A549 (cell line): ENCODE measurements around the gene TMEM255A. TPM values are rescaled to one million over a fixed set of nuclear protein-coding genes. Genes with fewer than 3 reads are reported as not detected.

Source experiments
- ATAC-seq, 2 experiments: fragments of 200-7000 bp in 1 of 2; fragments of >200 bp in 1 of 2; cut with Nextera tagmentation in 1 of 2; cut with Tn5 transposase in 1 of 2; 3 replicates each; pipeline versions ENCODE4 v1.8.0 to v1.9.1; 2018 to 2020; ENCODE audit warnings: mild to moderate bottlenecking in 1 of 2, moderate library complexity in 1 of 2
- CTCF ChIA-PET: fragments of 300-600 bp; sonication (Branson Sonifier 250); formaldehyde crosslinking; extraction: SDS; loops from one replicate; lab custom pipeline; 2021; ENCODE audit warnings: antibody characterized with exemption, inconsistent platforms; lab: Yijun Ruan, JAX
- POLR2A ChIA-PET: fragments of 350-600 bp; formaldehyde crosslinking; extraction: SDS; loops from one replicate; lab custom pipeline; 2021; ENCODE audit warnings: antibody characterized with exemption, inconsistent platforms; lab: Yijun Ruan, JAX
- DNase-seq, 2 experiments: peaks; one replicate each; pipeline versions ENCODE4 v3.0.0 to v3.0.0-alpha.2; 2011 to 2016; ENCODE audit warnings: low read depth in 1 of 2, low spot score in 1 of 2
- FAIRE-seq: peaks from 2 replicates; lab custom pipeline; 2011; peaks lifted over from hg19 to GRCh38; lab: Jason Lieb, UNC
- H3K27ac ChIP-seq, 2 experiments: fragments of >200 bp; sonication (Bioruptor Twin); formaldehyde crosslinking; 3 replicates each; pipeline ENCODE4 v1.5.1; 2016 to 2017
- H3K4me1 ChIP-seq: fragments of >200 bp; sonication (Bioruptor Twin); formaldehyde crosslinking; 3 replicates; pipeline ENCODE4 v1.6.1; 2016
- H3K4me2 ChIP-seq: fragments of >200 bp; sonication (Bioruptor Twin); formaldehyde crosslinking; 3 replicates; pipeline ENCODE4 v1.6.1; 2016
- H3K4me3 ChIP-seq: fragments of >200 bp; sonication (Bioruptor Twin); formaldehyde crosslinking; 3 replicates; pipeline ENCODE4 v1.5.1; 2016
- H3K9me3 ChIP-seq: fragments of >200 bp; sonication (Bioruptor Twin); formaldehyde crosslinking; 3 replicates; pipeline ENCODE4 v1.6.1; 2016
- CBX2 ChIP-seq: fragments of 200-600 bp; sonication (generic); IDR thresholded peaks from 2 replicates; pipeline ENCODE4 v1.6.1; 2016; ENCODE audit warnings: low read depth, mild to moderate bottlenecking, borderline replicate concordance
- CBX8 ChIP-seq: fragments of 200-600 bp; sonication (generic); IDR thresholded peaks from 2 replicates; pipeline ENCODE4 v1.6.1; 2016
- CEBPB ChIP-seq, 2 experiments: fragments of >200 bp in 1 of 2; sonication (Bioruptor Twin) in 1 of 2; formaldehyde crosslinking in 1 of 2; IDR thresholded peaks; 2 replicates each; pipeline ENCODE4 v1.6.1; 2012 to 2016
- EP300 ChIP-seq, 2 experiments: fragments of >200 bp; sonication (Bioruptor Twin); formaldehyde crosslinking; IDR thresholded peaks; 2 replicates in 1 of 2; 3 replicates in 1 of 2; pipeline ENCODE4 v1.6.1; 2016 to 2017
- JUNB ChIP-seq: fragments of >200 bp; sonication (Bioruptor Twin); formaldehyde crosslinking; IDR thresholded peaks from 2 replicates; pipeline ENCODE4 v1.6.1; 2016
- MAFK ChIP-seq: fragments of 450-650 bp; IDR thresholded peaks from 2 replicates; pipeline ENCODE4 v1.6.1; 2014; ENCODE audit not compliant: partially characterized antibody
- NPAS2 ChIP-seq: fragments of 250-450 bp; sonication (Bioruptor Pico); IDR thresholded peaks from 2 replicates; pipeline ENCODE4 v1.8.0; 2022; ENCODE audit warnings: mild to moderate bottlenecking, moderate library complexity, borderline replicate concordance
- RAD21 ChIP-seq, 2 experiments: fragments of >200 bp in 1 of 2; sonication (Bioruptor Twin) in 1 of 2; formaldehyde crosslinking in 1 of 2; IDR thresholded peaks in 1 of 2; conservative IDR thresholded peaks in 1 of 2; 2 replicates in 1 of 2; 3 replicates in 1 of 2; pipeline ENCODE4 v1.6.1; 2012 to 2018; ENCODE audit warnings: inconsistent platforms in 1 of 2
- SREBF2 ChIP-seq: fragments of 450-650 bp; IDR thresholded peaks from 2 replicates; pipeline ENCODE4 v1.6.1; 2014; ENCODE audit warnings: mild to moderate bottlenecking, moderate library complexity
- ZNF302 ChIP-seq: fragments of 250-450 bp; sonication (Bioruptor Pico); IDR thresholded peaks from 2 replicates; pipeline ENCODE4 v1.9.0; 2021; ENCODE audit warnings: inconsistent platforms, mild to moderate bottlenecking, moderate library complexity
- WGBS: methylation state at CpG from one replicate; pipeline ENCODE4 v1.1.6; 2017; ENCODE audit errors: missing lambda C conversion rate; 5-methylcytosine and 5-hydroxymethylcytosine counted together
- polyA plus RNA-seq, 4 experiments: library from polyadenylated mRNA; depleted of rRNA in 3 of 4; stranded (reverse); fragments of >200 nt; fragmentation: RNase III in 1 of 4; extraction: RNeasy Plus Mini Kit Qiagen cat#74134 plus additional on column Dnase treatment in 1 of 4; gene quantifications; 2 replicates in 3 of 4; 3 replicates in 1 of 4; pipeline ENCODE4 v1.2.3, GENCODE V29; 2011 to 2017
- TF ChIP-seq, protein P1 (sequence below): fragments of 450-650 bp; IDR thresholded peaks from 2 replicates; pipeline ENCODE4 v1.6.1; 2014; ENCODE audit warnings: antibody characterized with exemption
- TF ChIP-seq, protein P2 (sequence below): fragments of 200-600 bp; sonication (generic); IDR thresholded peaks from 2 replicates; pipeline ENCODE4 v1.6.1; 2016; ENCODE audit warnings: antibody characterized with exemption, mild to moderate bottlenecking, moderate library complexity
- TF ChIP-seq, protein P3 (sequence below): fragments of 250-450 bp; sonication (Bioruptor Pico); IDR thresholded peaks from 2 replicates; pipeline ENCODE4 v1.5.0; 2021; ENCODE audit warnings: mild to moderate bottlenecking, moderate library complexity, borderline replicate concordance
- TF ChIP-seq, protein P4 (sequence below): IDR thresholded peaks from 2 replicates; pipeline ENCODE4 v1.6.1; 2012; ENCODE audit warnings: low read depth, borderline replicate concordance

TMEM255A gene
- polyA plus RNA-seq, 2 of the 4 experiments (the other 2 are of a cell fraction): 0.03 to 0.16 TPM

DNA sequence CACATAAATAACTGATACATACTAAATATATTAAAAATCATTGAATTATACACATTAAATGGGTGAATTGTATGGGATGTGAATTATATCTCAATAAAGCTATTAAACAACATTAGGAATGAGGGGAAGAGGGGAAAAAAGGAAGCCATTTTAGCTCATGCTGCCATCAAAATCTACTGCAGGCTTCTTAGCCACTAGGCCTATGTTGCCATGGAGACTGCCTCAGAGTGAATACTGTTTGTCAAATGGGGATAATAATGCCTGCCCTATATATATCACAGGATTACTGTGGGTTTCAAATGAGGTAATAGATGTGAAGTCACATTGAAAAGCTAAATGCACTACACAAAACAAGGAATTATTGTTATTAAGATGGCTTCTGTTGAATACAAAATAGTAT is 21.2 kb downstream of the TMEM255A start:
- no peak for ATAC-seq
- no peak for DNase-seq
- no peak overlapping the region for H3K4me2 ChIP-seq
- POLR2A ChIA-PET: no interaction called here
- no peak for FAIRE-seq
- H3K4me3 ChIP-seq: no peak overlapping the region
- CTCF ChIA-PET: no interaction called here
- no peak overlapping the region for H3K27ac ChIP-seq
- no peaks in the 10 kb centered on the region for H3K9me3 ChIP-seq
- H3K4me1 ChIP-seq: no peaks in the 10 kb centered on the region
- TF ChIP-seq EP300 (IDR thresholded peaks at IDR 0.05) (no peak), NPAS2 (no peak), CBX8 (no peak), ZNF302 (CRISPR knock-in tag) (no peak)

DNA sequence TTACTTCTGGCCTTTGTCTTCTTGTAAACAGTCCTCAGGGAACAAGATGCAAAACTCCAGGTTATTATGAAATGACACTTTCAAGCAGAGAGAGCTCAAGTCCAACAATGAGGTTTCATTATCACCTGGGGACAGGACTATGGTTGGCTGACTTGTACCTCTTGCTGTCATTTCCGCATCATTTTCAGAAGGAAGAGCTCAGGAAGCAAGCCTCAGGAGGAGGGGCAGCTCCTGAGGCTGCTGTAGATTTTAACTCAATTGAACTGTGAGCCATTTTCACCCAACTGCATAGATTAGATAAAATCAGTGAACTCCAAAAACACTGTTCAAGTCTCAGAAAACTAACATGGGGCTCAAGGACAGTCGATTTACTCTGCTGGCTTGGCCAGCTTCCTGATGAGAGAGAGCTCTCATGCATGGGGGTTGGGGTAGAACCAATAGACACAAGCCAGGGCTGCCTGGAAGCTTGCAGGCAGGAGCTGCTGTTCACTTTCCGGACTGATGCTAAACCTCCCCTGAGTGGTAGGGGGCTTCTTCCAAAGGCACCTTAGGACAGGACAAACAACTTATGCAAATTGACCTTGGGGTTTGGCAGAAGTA is 23.6 kb downstream of the TMEM255A start:
- Histone ChIP-seq H3K27ac (no peak overlapping the region), H3K4me2 (no peak overlapping the region), H3K9me3 (no peaks in the 10 kb centered on the region), H3K4me3 (no peak overlapping the region), H3K4me1 (no peaks in the 10 kb centered on the region)
- ATAC-seq: no peak
- 51% methylated on average over 3 of the region's 3 CpGs for WGBS
- POLR2A ChIA-PET: no interaction called here
- DNase-seq: no peak
- no peak for TF ChIP-seq CEBPB (IDR thresholded peaks at IDR 0.05)
- FAIRE-seq: no peak
- CTCF ChIA-PET: interaction anchor here (1.0 kb wide), 1 partner anchor 17 kb away, joined by 3 read pairs; no protein-coding TSS in a partner anchor

DNA sequence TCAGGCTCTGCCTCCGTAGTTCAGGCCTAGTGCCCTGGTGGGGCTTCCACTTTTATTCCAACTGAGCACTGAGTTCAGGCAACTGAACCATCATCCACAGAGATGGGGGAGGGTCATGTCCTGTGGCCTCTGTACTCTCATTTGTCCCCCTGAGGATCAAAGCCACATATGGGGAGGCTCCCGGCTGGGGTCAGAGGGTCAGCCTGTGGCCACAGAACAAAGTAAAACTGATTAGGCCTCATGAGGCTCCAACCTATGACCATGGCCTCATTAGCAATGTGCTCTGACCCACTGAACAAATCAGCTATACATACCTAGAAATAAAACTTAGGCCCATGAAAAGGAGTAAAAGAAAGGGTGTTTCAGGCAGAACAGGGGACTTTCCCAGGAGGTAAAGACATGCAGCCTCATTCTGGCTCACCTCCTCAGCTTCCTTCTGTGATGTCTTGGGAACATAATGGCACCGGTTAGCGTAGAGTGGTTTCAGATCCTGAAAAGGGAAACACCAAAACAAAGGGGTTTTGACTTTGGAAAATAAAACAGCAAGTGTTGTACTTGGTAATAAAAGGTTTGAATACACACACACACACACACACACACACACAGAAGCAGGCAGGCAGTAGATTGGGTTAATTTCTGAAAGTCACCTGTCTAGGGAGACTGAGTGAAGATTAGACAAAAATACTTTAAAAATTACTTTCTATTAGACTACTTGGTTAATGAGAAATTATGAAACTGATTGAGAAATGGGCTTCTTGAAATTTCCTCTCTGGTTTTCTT is 24.3 kb downstream of the TMEM255A start:
- POLR2A ChIA-PET: no interaction called here
- TF ChIP-seq, protein P1, sequence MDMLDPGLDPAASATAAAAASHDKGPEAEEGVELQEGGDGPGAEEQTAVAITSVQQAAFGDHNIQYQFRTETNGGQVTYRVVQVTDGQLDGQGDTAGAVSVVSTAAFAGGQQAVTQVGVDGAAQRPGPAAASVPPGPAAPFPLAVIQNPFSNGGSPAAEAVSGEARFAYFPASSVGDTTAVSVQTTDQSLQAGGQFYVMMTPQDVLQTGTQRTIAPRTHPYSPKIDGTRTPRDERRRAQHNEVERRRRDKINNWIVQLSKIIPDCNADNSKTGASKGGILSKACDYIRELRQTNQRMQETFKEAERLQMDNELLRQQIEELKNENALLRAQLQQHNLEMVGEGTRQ: no peak
- TF ChIP-seq, protein P2, sequence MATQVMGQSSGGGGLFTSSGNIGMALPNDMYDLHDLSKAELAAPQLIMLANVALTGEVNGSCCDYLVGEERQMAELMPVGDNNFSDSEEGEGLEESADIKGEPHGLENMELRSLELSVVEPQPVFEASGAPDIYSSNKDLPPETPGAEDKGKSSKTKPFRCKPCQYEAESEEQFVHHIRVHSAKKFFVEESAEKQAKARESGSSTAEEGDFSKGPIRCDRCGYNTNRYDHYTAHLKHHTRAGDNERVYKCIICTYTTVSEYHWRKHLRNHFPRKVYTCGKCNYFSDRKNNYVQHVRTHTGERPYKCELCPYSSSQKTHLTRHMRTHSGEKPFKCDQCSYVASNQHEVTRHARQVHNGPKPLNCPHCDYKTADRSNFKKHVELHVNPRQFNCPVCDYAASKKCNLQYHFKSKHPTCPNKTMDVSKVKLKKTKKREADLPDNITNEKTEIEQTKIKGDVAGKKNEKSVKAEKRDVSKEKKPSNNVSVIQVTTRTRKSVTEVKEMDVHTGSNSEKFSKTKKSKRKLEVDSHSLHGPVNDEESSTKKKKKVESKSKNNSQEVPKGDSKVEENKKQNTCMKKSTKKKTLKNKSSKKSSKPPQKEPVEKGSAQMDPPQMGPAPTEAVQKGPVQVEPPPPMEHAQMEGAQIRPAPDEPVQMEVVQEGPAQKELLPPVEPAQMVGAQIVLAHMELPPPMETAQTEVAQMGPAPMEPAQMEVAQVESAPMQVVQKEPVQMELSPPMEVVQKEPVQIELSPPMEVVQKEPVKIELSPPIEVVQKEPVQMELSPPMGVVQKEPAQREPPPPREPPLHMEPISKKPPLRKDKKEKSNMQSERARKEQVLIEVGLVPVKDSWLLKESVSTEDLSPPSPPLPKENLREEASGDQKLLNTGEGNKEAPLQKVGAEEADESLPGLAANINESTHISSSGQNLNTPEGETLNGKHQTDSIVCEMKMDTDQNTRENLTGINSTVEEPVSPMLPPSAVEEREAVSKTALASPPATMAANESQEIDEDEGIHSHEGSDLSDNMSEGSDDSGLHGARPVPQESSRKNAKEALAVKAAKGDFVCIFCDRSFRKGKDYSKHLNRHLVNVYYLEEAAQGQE: no peak
- TF ChIP-seq JUNB (no peak), MAFK (no peak), RAD21 (conservative IDR thresholded peaks at IDR 0.05 in 1 of 2, IDR thresholded peaks at IDR 0.05 in 1 of 2) (no peak), SREBF2 (no peak), CBX2 (no peak)
- TF ChIP-seq, protein P3, sequence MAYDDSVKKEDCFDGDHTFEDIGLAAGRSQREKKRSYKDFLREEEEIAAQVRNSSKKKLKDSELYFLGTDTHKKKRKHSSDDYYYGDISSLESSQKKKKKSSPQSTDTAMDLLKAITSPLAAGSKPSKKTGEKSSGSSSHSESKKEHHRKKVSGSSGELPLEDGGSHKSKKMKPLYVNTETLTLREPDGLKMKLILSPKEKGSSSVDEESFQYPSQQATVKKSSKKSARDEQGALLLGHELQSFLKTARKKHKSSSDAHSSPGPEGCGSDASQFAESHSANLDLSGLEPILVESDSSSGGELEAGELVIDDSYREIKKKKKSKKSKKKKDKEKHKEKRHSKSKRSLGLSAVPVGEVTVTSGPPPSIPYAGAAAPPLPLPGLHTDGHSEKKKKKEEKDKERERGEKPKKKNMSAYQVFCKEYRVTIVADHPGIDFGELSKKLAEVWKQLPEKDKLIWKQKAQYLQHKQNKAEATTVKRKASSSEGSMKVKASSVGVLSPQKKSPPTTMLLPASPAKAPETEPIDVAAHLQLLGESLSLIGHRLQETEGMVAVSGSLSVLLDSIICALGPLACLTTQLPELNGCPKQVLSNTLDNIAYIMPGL (CRISPR knock-in tag): no peak
- TF ChIP-seq, protein P4, sequence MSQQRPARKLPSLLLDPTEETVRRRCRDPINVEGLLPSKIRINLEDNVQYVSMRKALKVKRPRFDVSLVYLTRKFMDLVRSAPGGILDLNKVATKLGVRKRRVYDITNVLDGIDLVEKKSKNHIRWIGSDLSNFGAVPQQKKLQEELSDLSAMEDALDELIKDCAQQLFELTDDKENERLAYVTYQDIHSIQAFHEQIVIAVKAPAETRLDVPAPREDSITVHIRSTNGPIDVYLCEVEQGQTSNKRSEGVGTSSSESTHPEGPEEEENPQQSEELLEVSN: no peak
- TF ChIP-seq, all 56 proteins: peak for 0

More for the DNA sequence above, 24.3 kb downstream of the TMEM255A start:
- no peak for ATAC-seq
- Histone ChIP-seq H3K27ac (no peak overlapping the region), H3K9me3 (no peaks in the 10 kb centered on the region), H3K4me1 (no peaks in the 10 kb centered on the region), H3K4me2 (no peak overlapping the region), H3K4me3 (no peak overlapping the region)
- WGBS: 63% methylated on average over 4 of the region's 4 CpGs
- FAIRE-seq: no peak
- CTCF ChIA-PET: interaction anchor here (0.7 to 2.0 kb wide), 3 partner anchors 13 to 78 kb away, joined by 3 to 6 read pairs (median 3); no protein-coding TSS in a partner anchor
- no peak for DNase-seq
